Breast epithelium (tissue), 4 donors: ENCODE results near the gene TM9SF4. TPM values are rescaled to one million over a fixed set of nuclear protein-coding genes. Genes with fewer than 3 reads are reported as not detected.

ENCODE experiments used
- DNase-seq, 2 donors: peaks; one replicate each; pipeline ENCODE4 v3.0.0-alpha.2; 2019; ENCODE audit warnings: low spot score in 2 of 2
- H3K27ac ChIP-seq, 2 donors: fragments of 200-600 bp; sonication (generic) in 1 of 2; one replicate each; pipeline ENCODE4 v1.5.1; 2016 to 2019; ENCODE audit warnings: mild to moderate bottlenecking in 1 of 2
- H3K27me3 ChIP-seq, 2 donors: fragments of 200-600 bp; sonication (generic) in 1 of 2; one replicate each; pipeline versions ENCODE4 v1.5.1 to v1.6.0; 2017 to 2019; ENCODE audit warnings: control low read depth in 1 of 2, mild to moderate bottlenecking in 1 of 2
- H3K36me3 ChIP-seq: fragments of 200-600 bp; one replicate; pipeline ENCODE4 v1.5.1; 2019
- H3K4me1 ChIP-seq, 2 donors: fragments of 200-600 bp; sonication (generic); one replicate each; pipeline ENCODE4 v1.5.1; 2016 to 2019; ENCODE audit warnings: control low read depth in 1 of 2
- H3K4me3 ChIP-seq, 3 donors: fragments of 200-600 bp; sonication (generic); 1 replicate in 2 of 3; 2 replicates in 1 of 3; pipeline ENCODE4 v1.5.1; 2016 to 2019; ENCODE audit warnings: mild to moderate bottlenecking in 3 of 3, moderate library complexity in 2 of 3
- H3K9me3 ChIP-seq, 2 donors: fragments of 200-600 bp; sonication (generic) in 1 of 2; one replicate each; pipeline ENCODE4 v1.5.1; 2016 to 2019; ENCODE audit warnings: control low read depth in 1 of 2
- POLR2A ChIP-seq: fragments of 450-650 bp; IDR thresholded peaks from one replicate; pipeline ENCODE4 v1.6.1; 2016; ENCODE audit warnings: antibody characterized with exemption, mild to moderate bottlenecking, moderate library complexity
- POLR2AphosphoS5 ChIP-seq, 3 donors: sonication (generic); formaldehyde crosslinking; IDR thresholded peaks; one replicate each; pipeline ENCODE4 v1.6.1; 2017; ENCODE audit warnings: antibody characterized with exemption in 3 of 3
- intact Hi-C: fragments of 100-400 bp; cut with DNase I; formaldehyde crosslinking; loops from one replicate; pipeline ENCODE4 v1.15.1; 2023; ENCODE audit warnings: low total_unique reads
- total RNA-seq, 3 donors: library from RNA; depleted of rRNA; stranded (reverse); fragments of >200 nt; gene quantifications; one replicate each; pipeline ENCODE4 v1.1.0, GENCODE V29; 2016
- TF ChIP-seq, protein P1 (sequence below), 3 donors: fragments of 450-650 bp; IDR thresholded peaks; one replicate each; pipeline ENCODE4 v1.5.1; 2016 to 2017; ENCODE audit warnings: antibody characterized with exemption in 3 of 3, mild to moderate bottlenecking in 3 of 3, moderate library complexity in 3 of 3

Gene TM9SF4
- total RNA-seq, 3 donors from 2014 or later = 20.2 to 28.5 (median 26.9) TPM

GRCh38 chr20:32123088-32123487, 13.6 kb downstream of the TM9SF4 start:
- Histone ChIP-seq H3K9me3 (no peaks in the 10 kb centered on the region), H3K4me3 (no peak overlapping the region), H3K27me3 (no peaks in the 10 kb centered on the region), H3K27ac (no peak overlapping the region), H3K4me1 (no peaks in the 10 kb centered on the region), H3K36me3 (no peaks in the 10 kb centered on the region)
- no peak for TF ChIP-seq POLR2A
- TF ChIP-seq, protein P1, sequence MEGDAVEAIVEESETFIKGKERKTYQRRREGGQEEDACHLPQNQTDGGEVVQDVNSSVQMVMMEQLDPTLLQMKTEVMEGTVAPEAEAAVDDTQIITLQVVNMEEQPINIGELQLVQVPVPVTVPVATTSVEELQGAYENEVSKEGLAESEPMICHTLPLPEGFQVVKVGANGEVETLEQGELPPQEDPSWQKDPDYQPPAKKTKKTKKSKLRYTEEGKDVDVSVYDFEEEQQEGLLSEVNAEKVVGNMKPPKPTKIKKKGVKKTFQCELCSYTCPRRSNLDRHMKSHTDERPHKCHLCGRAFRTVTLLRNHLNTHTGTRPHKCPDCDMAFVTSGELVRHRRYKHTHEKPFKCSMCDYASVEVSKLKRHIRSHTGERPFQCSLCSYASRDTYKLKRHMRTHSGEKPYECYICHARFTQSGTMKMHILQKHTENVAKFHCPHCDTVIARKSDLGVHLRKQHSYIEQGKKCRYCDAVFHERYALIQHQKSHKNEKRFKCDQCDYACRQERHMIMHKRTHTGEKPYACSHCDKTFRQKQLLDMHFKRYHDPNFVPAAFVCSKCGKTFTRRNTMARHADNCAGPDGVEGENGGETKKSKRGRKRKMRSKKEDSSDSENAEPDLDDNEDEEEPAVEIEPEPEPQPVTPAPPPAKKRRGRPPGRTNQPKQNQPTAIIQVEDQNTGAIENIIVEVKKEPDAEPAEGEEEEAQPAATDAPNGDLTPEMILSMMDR (IDR thresholded peaks at IDR 0.05) = no peak
- TF ChIP-seq POLR2AphosphoS5 (IDR thresholded peaks at IDR 0.05) = no peak
- no peak for DNase-seq
- intact Hi-C loops = no loop called here

DNA sequence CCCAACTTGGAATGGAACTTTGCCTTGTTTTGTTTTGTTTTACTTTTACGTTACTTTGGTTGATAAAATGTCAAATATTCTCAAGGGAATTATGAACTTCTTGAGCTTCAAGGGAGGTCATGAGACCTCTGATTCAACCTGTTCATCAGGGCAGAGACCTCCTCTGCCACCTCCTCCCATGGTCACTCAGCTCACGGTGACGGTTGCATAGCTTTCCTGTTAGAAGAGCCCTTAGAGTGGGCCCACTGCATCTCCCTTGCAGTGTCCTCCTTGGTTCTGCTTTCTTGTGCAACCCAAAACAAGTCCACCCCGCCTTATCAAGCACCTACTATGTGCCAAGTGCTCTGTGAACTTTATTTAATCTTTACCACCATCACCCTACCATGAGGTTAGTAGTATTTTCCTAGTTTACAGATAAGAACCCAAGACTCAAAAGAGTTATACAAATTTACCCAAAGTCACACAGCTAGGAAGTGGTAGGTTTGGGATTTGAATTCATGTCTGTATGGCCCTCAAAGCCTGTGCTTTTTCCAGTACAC, 15.5 kb downstream of the TM9SF4 start:
- intact Hi-C loops = no loop called here
- no peaks in the 10 kb centered on the region for H3K4me1 ChIP-seq
- no peak overlapping the region for H3K27ac ChIP-seq
- TF ChIP-seq, protein P1 (IDR thresholded peaks at IDR 0.05) = no peak
- no peak for TF ChIP-seq POLR2AphosphoS5 (IDR thresholded peaks at IDR 0.05)
- no peak for TF ChIP-seq POLR2A
- H3K27me3 ChIP-seq = no peaks in the 10 kb centered on the region
- H3K9me3 ChIP-seq = no peaks in the 10 kb centered on the region
- DNase-seq = no peak
- H3K36me3 ChIP-seq = no peaks in the 10 kb centered on the region
- no peak overlapping the region for H3K4me3 ChIP-seq

- intact Hi-C loops = no loop called here
- Histone ChIP-seq H3K27me3 (no peaks in the 10 kb centered on the region), H3K9me3 (no peaks in the 10 kb centered on the region), H3K27ac (no peak overlapping the region), H3K4me1 (no peaks in the 10 kb centered on the region), H3K4me3 (no peak overlapping the region), H3K36me3 (no peaks in the 10 kb centered on the region)
- DNase-seq = no peak
- TF ChIP-seq, protein P1 (IDR thresholded peaks at IDR 0.05) = no peak
- no peak for TF ChIP-seq POLR2AphosphoS5 (IDR thresholded peaks at IDR 0.05)
- TF ChIP-seq POLR2A = no peak
These were observed 16.0 kb downstream of the TM9SF4 start for GRCh38 chr20:32125506-32125905.

- intact Hi-C loops = no loop called here
- Histone ChIP-seq H3K9me3 (no peaks in the 10 kb centered on the region), H3K36me3 (no peaks in the 10 kb centered on the region), H3K4me3 (no peak overlapping the region), H3K4me1 (no peaks in the 10 kb centered on the region), H3K27ac (no peak overlapping the region), H3K27me3 (no peaks in the 10 kb centered on the region)
- no peak for DNase-seq
- no peak for TF ChIP-seq POLR2AphosphoS5 (IDR thresholded peaks at IDR 0.05)
These were observed 17.4 kb downstream of the TM9SF4 start for GRCh38 chr20:32126919-32127318.

DNA sequence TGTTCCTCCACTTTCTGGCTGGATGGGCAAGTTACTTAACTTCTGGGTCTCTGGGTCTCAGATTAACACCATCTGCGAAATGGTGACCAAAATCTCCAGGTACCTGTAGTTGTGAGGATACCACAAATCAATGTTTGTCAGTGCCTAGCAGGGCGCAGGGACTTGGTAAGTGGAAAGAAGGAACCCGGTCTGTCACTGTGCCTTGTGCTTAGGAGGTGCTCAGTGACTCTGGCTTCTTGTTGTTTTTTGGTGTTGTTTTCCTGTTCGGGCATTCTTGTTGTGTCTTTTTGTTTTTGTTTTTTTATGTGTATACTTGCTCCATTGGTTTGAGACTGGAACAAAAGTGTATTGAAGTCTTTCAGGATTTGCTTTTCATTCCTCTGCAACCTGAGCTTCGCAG, 17.8 kb downstream of the TM9SF4 start:
- TF ChIP-seq POLR2AphosphoS5 (IDR thresholded peaks at IDR 0.05) = no peak
- Histone ChIP-seq H3K27me3 (no peaks in the 10 kb centered on the region), H3K9me3 (no peaks in the 10 kb centered on the region), H3K27ac (no peak overlapping the region), H3K36me3 (no peaks in the 10 kb centered on the region), H3K4me3 (no peak overlapping the region), H3K4me1 (no peaks in the 10 kb centered on the region)
- intact Hi-C loops = no loop called here
- DNase-seq = no peak

DNA sequence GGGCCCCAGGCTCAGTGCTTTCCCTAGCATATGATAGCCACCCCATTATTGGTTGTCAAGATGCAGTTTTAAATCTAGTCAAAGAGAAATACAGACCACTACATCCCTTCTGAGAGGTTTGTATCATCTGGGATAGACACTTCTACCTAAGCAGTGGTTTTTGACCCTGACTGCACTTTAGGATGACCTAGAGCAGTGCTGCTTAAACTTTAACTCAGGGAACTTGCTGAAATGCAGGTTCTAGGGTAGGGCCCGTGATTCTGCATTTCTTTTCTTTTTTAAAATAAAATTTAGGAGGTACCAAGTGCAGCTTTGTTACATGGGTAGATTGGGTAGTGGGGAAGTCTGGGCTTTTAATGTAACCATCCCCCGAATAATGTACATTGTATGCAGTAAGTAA, 18.7 kb downstream of the TM9SF4 start:
- intact Hi-C loops = no loop called here
- no peak for DNase-seq
- TF ChIP-seq POLR2AphosphoS5 (IDR thresholded peaks at IDR 0.05) (no peak), POLR2A (no peak)
- TF ChIP-seq, protein P1 (IDR thresholded peaks at IDR 0.05) = no peak
- no peaks in the 10 kb centered on the region for H3K27me3 ChIP-seq
- H3K9me3 ChIP-seq = no peaks in the 10 kb centered on the region
- H3K36me3 ChIP-seq = no peaks in the 10 kb centered on the region
- H3K27ac ChIP-seq = no peak overlapping the region
- H3K4me1 ChIP-seq = no peaks in the 10 kb centered on the region
- H3K4me3 ChIP-seq = no peak overlapping the region
